CD4-positive, alpha-beta T cell treated with Interleukin-4 for 4 hours (primary cell): ENCODE measurements around the gene MCCC1.
"Not testable (repeated sequence)": the region's sequence is repeated elsewhere in the genome, so short reads cannot be mapped to it uniquely, and the experiment has no call there.

ENCODE experiments used
- DNase-seq: peaks from one replicate; pipeline ENCODE4 v3.0.0-alpha.2; 2020

Gene MCCC1

DNA sequence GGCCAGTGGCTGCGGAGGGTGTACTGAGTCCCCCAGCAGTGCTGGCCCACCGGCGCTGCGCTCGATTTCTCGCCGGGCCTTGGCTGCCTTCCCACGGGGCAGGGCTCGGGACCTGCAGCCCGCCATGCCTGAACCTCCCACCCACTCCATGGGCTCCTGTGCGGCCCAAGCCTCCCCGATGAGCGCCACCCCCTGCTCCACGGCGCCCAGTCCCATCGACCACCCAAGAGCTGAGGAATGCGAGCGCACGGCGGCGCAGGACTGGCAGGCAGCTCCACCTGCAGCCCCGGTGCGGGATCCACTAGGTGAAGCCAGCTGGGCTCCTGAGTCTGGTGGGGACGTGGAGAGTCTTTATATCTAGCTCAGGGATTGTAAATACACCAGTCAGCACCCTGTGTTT, 1.7 kb upstream of the MCCC1 start:
- not testable (repeated sequence) for DNase-seq

DNA sequence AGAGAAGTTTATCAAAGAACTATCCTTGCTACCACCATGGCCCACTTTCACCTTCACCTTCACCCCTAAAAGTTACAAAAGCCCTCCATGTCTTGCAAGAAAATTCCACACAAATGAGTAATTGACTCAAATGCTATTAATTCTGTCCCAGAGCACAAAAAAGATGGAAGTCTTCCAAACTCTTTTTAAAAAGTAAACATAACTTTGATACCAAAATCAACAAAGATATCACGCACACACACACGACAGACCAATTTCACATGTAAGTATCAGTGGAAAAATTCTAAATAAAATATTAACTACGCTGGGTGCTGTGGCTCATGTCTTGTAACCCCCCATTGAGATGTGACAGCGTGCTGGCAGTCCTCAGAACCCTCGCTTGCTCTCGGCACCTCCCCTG, 1.1 kb upstream of the MCCC1 start:
- no peak for DNase-seq

DNA sequence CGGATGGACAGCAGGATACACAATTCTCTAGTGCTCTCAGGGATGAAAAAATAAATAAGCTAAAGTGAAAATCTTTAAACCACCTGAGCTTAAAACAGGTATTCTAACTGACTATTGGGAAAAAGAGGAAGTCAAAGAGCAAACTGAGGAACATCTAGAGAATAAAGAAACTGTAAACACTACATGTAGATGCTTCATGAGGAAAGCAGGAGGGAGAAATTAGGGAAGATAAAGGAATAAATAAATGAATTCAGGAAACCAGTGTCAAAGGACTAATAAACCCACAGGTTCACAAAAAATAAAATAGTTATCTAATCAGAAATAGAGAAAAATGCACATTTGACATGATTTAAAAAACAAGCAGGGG, 525 bp upstream of the MCCC1 start:
- DNase-seq = no peak

- DNase-seq = peak; percentile 21
Measured at GRCh38 chr3:183098536-183099025, 715 bp downstream of the MCCC1 start.

DNA sequence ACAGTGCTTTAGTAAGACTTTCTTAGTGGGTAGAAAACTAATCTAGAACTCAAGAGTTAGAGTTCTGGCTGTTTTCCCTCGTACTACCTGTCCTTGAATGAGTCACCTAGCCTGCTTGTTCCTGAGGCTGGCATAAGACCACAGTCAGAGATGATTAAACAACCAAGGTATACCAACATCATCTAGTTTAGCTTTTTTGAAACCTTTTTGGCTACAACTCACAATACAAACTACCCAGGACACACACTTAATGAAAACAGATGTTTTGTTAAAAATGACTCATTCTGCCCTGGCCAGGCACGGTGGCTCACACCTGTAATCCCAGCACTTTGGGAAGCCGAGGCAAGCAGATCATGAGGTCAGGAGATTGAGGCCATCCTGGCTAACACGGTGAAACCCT, 4.6 kb downstream of the MCCC1 start:
- DNase-seq = no peak

GRCh38 chr3:183092256-183092655, 7.0 kb downstream of the MCCC1 start:
- DNase-seq = no peak

GRCh38 chr3:183087184-183087583, 12.1 kb downstream of the MCCC1 start:
- DNase-seq = no peak

GRCh38 chr3:183085634-183086390, 13.5 kb downstream of the MCCC1 start:
- DNase-seq = peak; percentile 2

- no peak for DNase-seq
Measured at GRCh38 chr3:183082355-183082915, 16.9 kb downstream of the MCCC1 start.

DNA sequence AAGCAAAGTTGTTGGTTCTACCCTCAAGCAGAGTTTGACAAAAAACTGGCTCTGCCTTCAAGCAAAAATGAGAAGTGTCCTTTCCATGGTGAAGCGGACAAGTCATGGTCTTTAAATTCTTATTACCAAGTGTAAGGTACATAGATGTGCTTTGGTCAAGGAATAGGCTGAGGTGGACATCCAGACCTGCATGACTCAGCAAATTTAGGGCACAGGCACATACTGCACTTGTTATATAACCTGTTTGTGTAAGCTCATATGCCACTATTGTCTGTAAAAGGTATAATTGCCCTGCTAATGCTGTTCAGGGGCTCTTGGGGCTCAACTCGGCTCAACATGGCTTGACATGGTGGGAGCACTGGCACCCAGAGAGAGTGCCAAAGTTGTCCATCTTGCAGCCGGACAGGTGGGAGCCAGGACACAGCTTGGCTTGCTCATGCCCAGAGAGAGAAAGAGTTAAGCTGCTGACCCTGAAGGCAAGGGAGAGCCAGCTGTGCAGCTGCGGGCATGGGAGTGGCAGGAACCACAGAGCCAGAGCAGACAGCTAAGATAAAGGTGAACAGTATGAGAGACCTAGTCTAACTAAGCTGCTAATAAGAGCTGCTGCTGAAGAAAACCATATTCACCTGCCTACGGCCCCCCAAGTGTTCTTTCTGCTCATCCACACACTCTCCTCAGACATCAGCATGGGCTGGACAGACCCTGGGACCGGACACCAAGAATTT, 17.7 kb downstream of the MCCC1 start:
- no peak for DNase-seq

DNA sequence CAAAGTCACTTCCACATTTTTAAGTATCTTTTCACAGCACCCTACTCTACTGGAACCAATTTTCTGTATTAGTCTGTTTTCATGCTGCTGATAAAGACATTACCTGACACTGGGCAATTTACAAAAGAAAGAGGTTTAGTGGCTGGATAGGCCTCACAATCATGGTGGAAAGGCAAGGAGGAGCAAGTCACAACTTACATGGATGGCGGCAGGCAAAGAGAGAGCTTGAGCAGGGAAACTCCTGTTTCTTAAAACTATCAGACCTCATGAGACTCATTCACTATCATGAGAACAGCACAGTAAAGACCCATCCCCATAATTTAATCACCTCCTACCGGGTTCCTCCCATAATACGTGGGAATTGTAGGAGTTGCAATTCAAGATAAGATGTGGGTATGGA, 18.7 kb downstream of the MCCC1 start:
- no peak for DNase-seq

DNA sequence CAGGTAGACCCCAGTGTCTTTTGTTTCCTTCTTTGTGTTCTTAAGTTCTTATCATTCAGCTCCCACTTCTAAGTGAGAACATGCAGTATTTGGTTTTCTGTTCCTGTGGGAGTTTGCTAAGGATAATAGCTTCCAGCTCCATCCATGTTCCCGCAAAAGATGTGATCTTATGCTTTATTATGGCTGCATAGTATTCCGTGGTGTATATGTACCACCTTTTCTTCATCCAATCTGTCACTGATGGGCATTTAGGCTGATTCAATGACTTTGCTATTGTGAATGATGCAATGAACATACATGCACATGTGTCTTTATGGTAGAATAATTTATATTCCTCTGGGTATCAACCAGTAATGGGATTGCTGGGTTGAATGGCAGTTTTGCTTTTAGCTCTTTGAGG, 24.4 kb downstream of the MCCC1 start:
- no peak for DNase-seq

DNA sequence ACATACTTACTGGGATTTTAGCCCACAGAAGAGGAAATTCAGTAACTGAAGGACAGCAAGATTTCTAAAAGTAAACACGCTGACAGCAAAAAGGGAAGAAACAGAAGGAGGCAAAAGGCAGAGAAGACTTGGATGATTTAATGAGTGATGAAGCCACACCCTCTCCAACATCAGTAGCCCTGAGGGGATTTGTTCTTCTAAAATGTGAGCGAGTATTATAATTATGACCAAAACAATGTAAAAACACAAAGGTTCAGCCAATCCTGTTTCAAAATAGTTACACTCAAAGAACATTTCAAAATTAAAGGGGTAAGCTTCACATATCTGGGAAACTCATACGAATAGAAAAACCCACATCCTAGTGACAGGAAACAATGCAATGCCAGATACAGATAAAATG, 25.0 kb downstream of the MCCC1 start:
- DNase-seq = no peak

DNA sequence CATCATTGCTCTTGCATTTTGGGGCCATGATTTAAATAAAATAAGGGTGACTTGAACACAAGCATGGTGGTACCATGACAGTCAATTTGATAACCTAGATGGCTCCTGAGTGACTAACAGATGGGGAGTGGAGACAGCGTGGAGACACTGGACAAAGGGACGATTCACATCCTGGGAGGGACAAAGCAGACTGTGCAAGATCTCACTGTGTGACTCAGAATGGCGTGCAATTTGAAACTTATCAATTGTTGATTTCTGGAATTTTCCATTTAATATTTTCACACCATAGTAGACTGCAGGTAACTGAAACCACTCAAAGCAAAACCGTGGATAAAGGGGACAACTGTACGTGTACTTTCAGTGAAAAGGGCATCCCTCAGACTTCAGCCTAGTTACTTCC, 25.5 kb downstream of the MCCC1 start:
- DNase-seq = no peak

GRCh38 chr3:183070892-183071291, 28.4 kb downstream of the MCCC1 start:
- DNase-seq = no peak

GRCh38 chr3:183069086-183069485, 30.2 kb downstream of the MCCC1 start:
- DNase-seq = no peak

DNA sequence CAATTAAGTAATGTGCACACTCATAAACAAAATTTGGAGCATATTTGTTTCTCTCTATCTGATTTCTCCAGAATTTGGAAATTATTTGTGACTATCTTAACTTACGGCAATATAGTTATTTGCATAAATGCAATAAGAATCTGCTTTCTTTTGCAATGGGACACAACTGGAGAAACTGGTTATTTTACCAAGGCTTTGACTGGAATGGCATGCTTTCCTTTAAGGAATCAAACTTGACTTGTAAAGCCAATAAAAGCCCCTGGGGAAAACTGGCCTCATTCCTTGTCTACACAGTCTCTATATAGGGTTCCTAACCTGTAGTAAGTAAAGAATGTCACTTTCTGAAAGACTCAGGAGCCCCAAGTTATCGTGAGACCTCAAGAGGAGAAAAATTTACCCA, 32.4 kb downstream of the MCCC1 start:
- DNase-seq = not testable (repeated sequence)

DNA sequence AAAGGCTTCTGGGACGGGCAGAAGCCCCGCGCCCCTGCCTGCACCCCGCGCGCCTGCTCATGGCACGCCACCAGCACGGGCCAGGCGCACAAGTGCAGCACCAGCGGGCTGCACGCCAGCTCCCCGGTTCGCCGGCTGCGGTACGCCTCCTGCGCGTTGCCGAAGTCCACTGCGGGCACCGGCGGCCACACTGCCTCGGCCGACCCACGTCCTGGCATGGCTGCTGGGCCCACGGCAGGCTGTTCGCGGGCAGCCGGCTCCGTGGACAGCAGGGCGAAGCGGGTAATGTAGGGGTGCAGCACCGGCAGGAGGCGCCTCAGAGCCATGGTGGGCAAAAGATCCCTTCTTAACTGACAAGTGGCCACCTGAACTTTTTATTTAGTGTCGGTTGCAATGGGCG, 34.8 kb downstream of the MCCC1 start:
- DNase-seq = no peak

DNA sequence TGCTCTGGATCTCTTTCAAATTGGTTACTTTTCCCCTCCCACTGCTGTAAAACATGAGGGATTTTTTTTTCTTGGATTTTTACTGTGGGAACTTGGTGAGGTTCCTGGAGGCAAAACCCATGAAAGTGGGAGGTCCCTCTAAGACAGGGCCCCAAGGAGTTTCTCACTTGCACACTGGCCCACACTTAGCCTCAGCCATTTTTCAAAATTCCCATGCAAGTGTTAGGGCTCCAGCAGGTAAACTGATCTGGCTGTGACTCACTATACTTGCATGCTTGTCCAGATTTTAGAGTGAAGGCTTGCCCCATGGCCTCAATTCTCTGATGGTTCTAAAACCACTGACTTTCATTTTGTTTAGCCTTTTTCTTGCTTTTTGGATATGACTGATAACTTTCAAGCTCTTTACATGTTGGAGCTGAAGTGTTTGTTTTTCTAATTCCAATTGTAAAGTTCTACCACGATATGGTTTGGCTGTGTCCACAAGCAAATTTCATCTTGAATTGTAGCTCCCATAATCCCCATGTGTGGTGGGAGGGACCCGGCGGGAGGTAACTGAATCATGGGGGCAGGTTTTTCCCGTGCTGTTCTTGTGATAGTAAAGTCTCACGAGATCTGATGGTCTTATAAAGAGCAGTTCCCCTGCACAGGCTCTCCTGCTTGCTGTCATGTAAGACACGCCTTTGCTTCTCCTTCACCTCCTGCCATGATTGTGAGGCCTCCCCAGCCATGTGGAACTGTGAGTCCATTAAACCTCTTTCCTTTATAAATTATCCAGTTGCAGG, 37.7 kb downstream of the MCCC1 start:
- no peak for DNase-seq

- no peak for DNase-seq
Measured at GRCh38 chr3:183058351-183058750, 40.9 kb downstream of the MCCC1 start.

- no peak for DNase-seq
Measured at GRCh38 chr3:183050706-183051105, 48.6 kb downstream of the MCCC1 start.

DNA sequence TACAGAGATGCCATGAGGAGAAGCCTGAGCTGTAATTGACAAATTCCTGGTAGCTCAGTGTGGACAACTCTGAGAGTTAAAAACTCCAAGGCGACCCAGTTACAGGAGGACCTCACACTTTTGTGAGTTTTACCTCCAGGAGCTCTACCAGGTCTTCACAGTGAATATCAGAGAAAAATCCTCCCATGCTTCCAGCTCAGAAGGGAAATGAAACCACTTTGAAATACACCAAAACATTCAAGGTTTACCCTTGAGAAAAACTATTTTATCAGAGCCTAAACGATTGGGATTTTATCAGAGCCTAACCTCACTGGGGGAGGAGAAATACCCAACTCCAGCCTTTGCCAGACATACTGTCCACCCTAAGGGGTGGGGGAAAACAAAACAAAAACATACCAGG, 52.4 kb downstream of the MCCC1 start:
- DNase-seq = no peak

- DNase-seq = no peak
Measured at GRCh38 chr3:183044547-183045229, 54.6 kb downstream of the MCCC1 start.
